GM20000 (cell line): Measurements from ENCODE around the gene OTOA.

ENCODE experiments used
- DNase-seq: peaks from one replicate; pipeline ENCODE4 v3.0.0; 2012; ENCODE audit warnings: low spot score
- TF ChIP-seq, protein P1 (sequence below): IDR thresholded peaks from 2 replicates; pipeline ENCODE4 v1.5.1; 2012; ENCODE audit warnings: mild to moderate bottlenecking, control low read depth; ENCODE audit errors: extremely low read depth, missing control alignments

The OTOA gene

DNA sequence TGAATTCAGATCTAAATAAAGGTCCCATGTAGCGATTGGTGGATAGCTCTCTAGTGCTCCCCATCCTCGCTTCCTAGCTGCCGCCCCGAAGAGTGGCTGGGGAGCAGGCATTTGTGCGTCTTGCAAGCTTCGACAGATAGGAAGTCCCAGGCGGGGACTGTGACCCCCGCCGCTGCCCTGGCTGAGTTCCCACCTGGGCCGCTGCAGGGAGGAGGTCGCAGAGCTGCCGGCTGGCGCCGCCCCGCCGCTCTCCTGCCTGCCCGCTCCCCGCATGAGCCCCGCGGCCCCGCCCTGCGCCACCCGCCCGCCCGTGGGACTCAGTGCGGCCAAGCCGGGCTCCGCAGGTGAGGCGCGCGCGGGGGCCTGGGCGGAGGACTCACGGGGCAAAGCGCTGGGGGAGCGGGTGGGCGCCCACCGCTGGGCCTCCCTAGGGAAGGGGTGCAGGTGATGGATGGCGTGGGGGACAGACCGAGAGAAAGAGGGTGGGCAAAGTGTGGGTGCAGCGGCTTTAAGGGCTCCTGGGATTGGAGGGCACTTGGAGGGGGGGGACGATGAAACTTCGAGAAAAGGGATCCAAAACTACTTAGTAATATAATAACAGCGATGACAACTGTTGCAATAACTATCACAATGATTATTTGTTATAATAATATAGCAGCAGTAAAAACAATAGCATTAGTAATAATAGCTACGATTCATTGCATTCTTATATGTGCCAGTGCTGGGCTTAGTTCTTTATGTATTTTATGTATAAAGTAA, at the start of gene OTOA:
Gene OTOA, plus strand, starts transcription at position 80 of the 759 bp plus-strand sequence. CDS start 14,547 bp downstream, outside the sequence.
- DNase-seq = no peak
- TF ChIP-seq, protein P1, sequence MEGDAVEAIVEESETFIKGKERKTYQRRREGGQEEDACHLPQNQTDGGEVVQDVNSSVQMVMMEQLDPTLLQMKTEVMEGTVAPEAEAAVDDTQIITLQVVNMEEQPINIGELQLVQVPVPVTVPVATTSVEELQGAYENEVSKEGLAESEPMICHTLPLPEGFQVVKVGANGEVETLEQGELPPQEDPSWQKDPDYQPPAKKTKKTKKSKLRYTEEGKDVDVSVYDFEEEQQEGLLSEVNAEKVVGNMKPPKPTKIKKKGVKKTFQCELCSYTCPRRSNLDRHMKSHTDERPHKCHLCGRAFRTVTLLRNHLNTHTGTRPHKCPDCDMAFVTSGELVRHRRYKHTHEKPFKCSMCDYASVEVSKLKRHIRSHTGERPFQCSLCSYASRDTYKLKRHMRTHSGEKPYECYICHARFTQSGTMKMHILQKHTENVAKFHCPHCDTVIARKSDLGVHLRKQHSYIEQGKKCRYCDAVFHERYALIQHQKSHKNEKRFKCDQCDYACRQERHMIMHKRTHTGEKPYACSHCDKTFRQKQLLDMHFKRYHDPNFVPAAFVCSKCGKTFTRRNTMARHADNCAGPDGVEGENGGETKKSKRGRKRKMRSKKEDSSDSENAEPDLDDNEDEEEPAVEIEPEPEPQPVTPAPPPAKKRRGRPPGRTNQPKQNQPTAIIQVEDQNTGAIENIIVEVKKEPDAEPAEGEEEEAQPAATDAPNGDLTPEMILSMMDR = no peak

DNA sequence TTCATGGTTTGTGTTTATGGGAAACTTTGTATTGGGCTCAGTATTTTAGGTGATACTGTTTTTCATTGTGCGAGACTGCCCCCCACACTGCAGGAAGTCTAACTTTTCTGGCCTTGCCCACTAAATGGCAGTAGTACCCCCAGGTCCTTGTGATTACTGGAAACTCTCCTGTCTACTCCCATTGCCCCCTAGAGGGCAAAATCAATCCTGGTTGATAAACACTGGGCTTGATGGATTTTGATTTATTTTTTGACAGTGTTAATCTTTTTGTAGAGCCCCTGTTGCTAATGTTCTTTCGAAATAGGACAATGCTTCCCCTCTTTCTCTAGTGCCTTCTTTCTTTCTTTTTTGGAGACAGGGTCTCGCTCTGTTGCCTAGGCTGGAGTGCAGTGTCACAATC, 48.9 kb upstream of the OTOA start:
- TF ChIP-seq, protein P1 = no peak
- no peak for DNase-seq

DNA sequence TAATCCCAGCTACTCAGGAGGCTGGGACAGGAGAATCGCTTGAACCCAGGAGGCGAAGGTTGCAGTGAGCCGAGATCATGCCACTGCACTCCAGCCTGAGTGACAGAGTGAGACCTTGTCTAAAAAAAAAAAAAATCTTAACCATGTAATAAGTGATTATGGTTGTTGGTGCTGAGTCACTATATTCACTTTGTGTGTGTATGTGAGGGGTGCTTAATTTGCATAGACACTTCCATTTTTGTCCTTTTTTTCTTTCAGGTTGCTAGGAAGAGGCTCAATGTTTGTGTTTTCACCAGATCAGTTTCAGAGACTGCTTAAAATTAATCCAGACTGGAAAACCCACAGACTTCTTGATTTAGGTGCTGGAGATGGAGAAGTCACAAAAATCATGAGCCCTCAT, 46.2 kb upstream of the OTOA start:
- no peak for DNase-seq
- TF ChIP-seq, protein P1 = no peak

DNA sequence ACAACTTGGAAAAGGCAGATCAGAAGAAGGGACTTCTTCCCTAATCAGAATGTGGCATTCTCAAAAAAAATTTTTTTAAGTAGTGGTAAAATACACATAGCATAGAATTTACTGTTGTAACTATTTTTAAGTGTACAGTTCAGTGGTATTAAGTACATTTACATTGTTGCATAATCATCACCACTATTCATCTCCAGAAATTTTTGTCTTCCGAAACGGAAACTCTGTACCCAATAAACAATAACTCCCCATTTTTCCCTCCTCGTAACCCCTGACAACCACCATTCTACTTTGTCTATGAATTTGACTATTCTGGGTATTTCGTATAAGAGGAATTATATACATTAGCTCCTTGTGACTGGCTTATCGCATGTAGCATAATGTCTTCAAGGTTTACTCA, 45.5 kb upstream of the OTOA start:
- DNase-seq = no peak
- TF ChIP-seq, protein P1 = no peak

DNA sequence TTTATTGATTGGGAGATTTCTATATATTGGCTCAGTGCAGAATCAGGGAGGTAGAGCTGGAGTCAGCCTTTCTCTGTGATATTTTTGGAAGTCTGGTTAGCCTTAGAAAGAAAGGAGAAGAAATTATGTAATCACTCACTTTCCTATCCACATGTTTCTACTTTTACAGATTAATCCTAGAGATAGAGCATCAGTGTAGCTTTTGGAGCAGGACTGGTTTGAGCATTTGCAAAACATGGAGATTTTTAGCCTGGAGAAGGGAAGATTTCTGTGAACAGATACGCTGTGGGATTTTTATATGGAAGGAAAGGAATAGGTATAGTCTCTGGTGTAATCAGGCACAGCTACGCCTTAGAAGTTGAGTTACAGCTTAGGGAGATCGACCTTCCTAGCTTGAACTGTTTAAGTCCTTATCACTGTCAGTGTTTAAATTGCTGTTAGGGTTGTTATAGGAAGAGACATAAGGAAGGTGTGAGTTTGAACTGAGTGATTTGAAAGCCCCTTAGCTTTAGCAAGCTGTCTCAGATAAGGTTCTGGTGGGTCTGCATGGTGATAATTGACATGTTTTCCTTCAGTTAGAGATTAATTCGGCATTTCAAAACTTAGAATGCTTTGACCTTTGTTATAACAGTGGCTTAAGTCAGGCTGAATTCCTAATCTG, 43.9 kb upstream of the OTOA start:
- TF ChIP-seq, protein P1 = no peak
- no peak for DNase-seq

DNA sequence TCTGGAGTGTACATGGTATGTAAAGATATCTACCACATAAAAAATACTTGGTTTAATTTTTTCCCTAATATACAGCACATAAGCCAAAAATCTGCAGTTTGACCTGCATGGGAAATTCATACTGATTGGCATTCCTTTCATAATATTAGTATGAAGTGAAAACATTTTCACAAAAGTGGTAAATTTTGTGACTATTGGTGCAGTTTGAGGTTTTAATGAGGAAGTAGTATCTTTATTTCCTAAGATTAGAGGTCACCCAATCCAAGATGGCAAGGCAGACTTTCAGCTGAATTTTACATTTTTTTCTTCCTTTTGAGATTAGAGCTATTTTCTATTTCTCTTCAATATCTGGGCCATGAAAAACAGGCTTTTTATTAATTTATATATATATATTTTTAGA, 43.2 kb upstream of the OTOA start:
- TF ChIP-seq, protein P1 = no peak
- DNase-seq = no peak

DNA sequence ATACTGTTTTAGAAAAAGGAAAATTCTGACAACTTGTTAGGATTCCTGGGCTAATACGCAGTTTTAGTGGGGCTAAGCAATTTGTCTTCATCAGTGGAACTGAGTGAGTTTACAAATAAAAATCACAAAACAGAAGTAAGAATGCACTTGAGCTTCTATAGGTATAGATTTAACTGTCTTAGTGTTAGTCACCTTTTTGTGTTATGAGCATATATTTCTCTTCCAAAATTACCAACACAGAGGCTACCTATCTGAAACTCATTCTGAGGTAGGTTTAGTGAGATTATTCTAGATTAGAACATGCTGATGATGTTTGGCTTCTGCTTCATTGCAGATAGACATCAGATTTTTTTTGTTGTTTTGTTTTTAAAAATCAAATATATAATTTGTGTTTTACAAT, 41.2 kb upstream of the OTOA start:
- DNase-seq = no peak
- TF ChIP-seq, protein P1 = no peak
